ENCODE data around the gene ULK4.
"Not testable (repeated sequence)": the region's sequence is repeated elsewhere in the genome, so short reads cannot be mapped to it uniquely, and the experiment has no call there.

- TF ChIP-seq CTCF (IDR thresholded peaks at IDR 0.05; ENCODE audit: borderline replicate concordance, extremely low read depth, low read length, poor library complexity, severe bottlenecking); EZH2 (IDR thresholded peaks at IDR 0.05; ENCODE audit: borderline replicate concordance, low read depth, low read length, severe bottlenecking): not testable (repeated sequence)
Measured at GRCh38 chr3:41844256-41844655, 117.6 kb downstream of the ULK4 start.

Data from DND-41 (cell line).